H1 (cell line): ENCODE data around the gene ASB3. TPM values are rescaled to one million over a fixed set of nuclear protein-coding genes. Genes with fewer than 3 reads are reported as not detected.

Source experiments
- CHD2 ChIP-seq: IDR thresholded peaks from 2 replicates; pipeline ENCODE4 v1.6.1; 2012; ENCODE audit warnings: low read length, improper control_type of control experiment
- EGR1 ChIP-seq: IDR thresholded peaks from 2 replicates; pipeline ENCODE4 v1.6.1; 2011; ENCODE audit warnings: low read depth, low read length, borderline replicate concordance
- EP300 ChIP-seq, 2 experiments: IDR thresholded peaks; 1 replicate in 1 of 2; 2 replicates in 1 of 2; pipeline ENCODE4 v1.6.1; 2011 to 2012; ENCODE audit warnings: low read depth in 2 of 2, low read length in 2 of 2, mild to moderate bottlenecking in 2 of 2, borderline replicate concordance in 1 of 2, inconsistent platforms in 1 of 2, moderate library complexity in 1 of 2
- RAD21 ChIP-seq, 2 experiments: IDR thresholded peaks in 1 of 2; conservative IDR thresholded peaks in 1 of 2; 2 replicates each; pipeline ENCODE4 v1.6.1; 2011; ENCODE audit warnings: low read depth in 2 of 2, low read length in 2 of 2, improper control_type of control experiment in 1 of 2, inconsistent platforms in 1 of 2, mild to moderate bottlenecking in 1 of 2, moderate library complexity in 1 of 2
- SIN3A ChIP-seq, 2 experiments: IDR thresholded peaks in 1 of 2; conservative IDR thresholded peaks in 1 of 2; 2 replicates each; pipeline ENCODE4 v1.6.1; 2011 to 2012; ENCODE audit warnings: low read length in 2 of 2, improper control_type of control experiment in 1 of 2, low read depth in 1 of 2, mild to moderate bottlenecking in 1 of 2
- SIRT6 ChIP-seq: IDR thresholded peaks from one replicate; pipeline ENCODE4 v1.7.1; 2012; ENCODE audit warnings: low read length, inconsistent platforms
- polyA plus RNA-seq, 7 experiments: library from polyadenylated mRNA; depleted of rRNA in 3 of 7; stranded (reverse) in 5 of 7; unstranded in 2 of 7; fragments of >200 nt in 5 of 7; fragments of 200-250 nt in 2 of 7; gene quantifications; 1 replicate in 5 of 7; 2 replicates in 1 of 7; 4 replicates in 1 of 7; pipeline versions ENCODE4 v1.2.1 to v1.2.3, GENCODE V29; 2011 to 2013; ENCODE audit warnings: missing spikeins in 2 of 7, mixed read lengths in 2 of 7
- total RNA-seq: library from RNA; stranded (reverse); fragmentation: NEBNext Ultra II Directional; extraction: Animal tissue kit (Norgen Biotek cat#: 25700); gene quantifications from 2 replicates; pipeline ENCODE4 v1.2.1, GENCODE V29; 2021

The ASB3 gene
- total and polyA plus RNA-seq, 2 of the 8 experiments (the other 6 are each of a cell fraction or from before 2014, with no cell fraction given) = 22.6 to 25.4 TPM

DNA sequence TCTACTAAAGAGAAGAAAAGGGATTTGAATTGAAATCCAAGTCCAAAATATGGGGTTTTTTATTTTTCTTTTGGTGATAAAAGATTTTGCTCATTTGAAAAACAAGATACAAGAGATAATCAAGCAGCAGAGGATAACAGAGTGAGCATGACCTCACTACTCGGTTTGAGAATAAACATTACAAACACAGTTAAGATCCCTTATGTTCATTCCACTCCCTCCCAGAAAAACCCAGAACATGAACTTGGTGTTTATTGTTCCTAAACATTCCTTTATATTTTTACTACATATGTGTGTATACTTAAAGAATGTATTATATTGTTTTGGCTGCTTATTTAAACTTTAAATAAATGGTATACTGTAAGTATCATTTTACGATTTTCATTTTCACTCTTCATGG lies 165.8 kb downstream of the ASB3 start (continued):
- TF ChIP-seq SIN3A (conservative IDR thresholded peaks at IDR 0.05 in 1 of 2, IDR thresholded peaks at IDR 0.05 in 1 of 2; ENCODE audit: low read depth in 1 of 2, low read length in 2 of 2) (no peak), CHD2 (no peak), EP300 (IDR thresholded peaks at IDR 0.05; ENCODE audit: borderline replicate concordance in 1 of 2, low read depth in 2 of 2, low read length in 2 of 2) (no peak), SIRT6 (no peak), EGR1 (no peak), RAD21 (IDR thresholded peaks at IDR 0.05 in 1 of 2, conservative IDR thresholded peaks at IDR 0.05 in 1 of 2; ENCODE audit: low read depth in 2 of 2, low read length in 2 of 2) (no peak)

Other genes with a start within 250 kb of the ASB3 start
- 11.2 and 11.7 TPM in 2 replicates for gene CHAC2, start 19.1 kb downstream of the ASB3 start, total RNA-seq
- gene CHAC2, start 19.1 kb downstream of the ASB3 start, polyA plus RNA-seq (2011; rRNA removed) = 3.6 and 5.4 TPM in 2 replicates
- gene ERLEC1, start 91 bp upstream of the ASB3 start, total RNA-seq = 23.8 and 26.7 TPM in 2 replicates
- gene ERLEC1, start 91 bp upstream of the ASB3 start, polyA plus RNA-seq (2011; rRNA removed) = 12.9 and 14.7 TPM in 2 replicates
- 3.5 and 4.1 TPM in 2 replicates for gene GPR75, start 73.0 kb upstream of the ASB3 start, total RNA-seq
- gene GPR75, start 73.0 kb upstream of the ASB3 start, polyA plus RNA-seq (2011; rRNA removed) = 3.5 and 4.3 TPM in 2 replicates
- gene PSME4, start 184.0 kb upstream of the ASB3 start, total RNA-seq = 104 and 116 TPM in 2 replicates
- gene PSME4, start 184.0 kb upstream of the ASB3 start, polyA plus RNA-seq (2011; rRNA removed) = 21.5 and 42.2 TPM in 2 replicates